Esophagus (tissue), 2 donors: ENCODE results near the gene MAMLD1. TPM values are rescaled to one million over a fixed set of nuclear protein-coding genes. Genes with fewer than 3 reads are reported as not detected.

Experiments
- polyA plus RNA-seq, 2 donors: library from polyadenylated mRNA; stranded (reverse); fragments of 200-250 nt; gene quantifications; one replicate each; pipeline ENCODE4 v1.2.3, GENCODE V29; 2013
- donor health status: healthy with polysubstance abuse.
- donor health status: Bipolar disorder and iron deficiency.

The MAMLD1 gene
- polyA plus RNA-seq, 2 donors, result 0.59 to 1.1 TPM

Other genes starting within 250 kb of the MAMLD1 start
- 1 to 10 TPM; 2.6 to 5.0 TPM for gene MTM1, start 205.3 kb downstream of the MAMLD1 start, polyA plus RNA-seq